Neuronal stem cell (in vitro differentiated cells): ENCODE measurements around the gene TNFRSF13B.
A peak's percentile ranks its signal among the peaks of the same experiment; 100 is the strongest.
"Not testable (repeated sequence)": the region's sequence is repeated elsewhere in the genome, so short reads cannot be mapped to it uniquely, and the experiment has no call there.

Source experiments
- DNase-seq: peaks from one replicate; pipeline ENCODE4 v3.0.0-alpha.2; 2013; ENCODE audit warnings: low spot score
- H2AFZ ChIP-seq: one replicate; pipeline ENCODE4 v1.6.1; 2013; ENCODE audit warnings: mild to moderate bottlenecking, low read length, inconsistent platforms
- H2AK5ac ChIP-seq: 2 replicates; pipeline ENCODE4 v1.6.1; 2013; ENCODE audit warnings: low read depth, mild to moderate bottlenecking, inconsistent platforms, low read length, moderate library complexity, mixed read lengths
- H2BK120ac ChIP-seq: 2 replicates; pipeline ENCODE4 v1.6.1; 2013; ENCODE audit warnings: low read depth, mild to moderate bottlenecking, inconsistent platforms, low read length, moderate library complexity, mixed read lengths
- H2BK12ac ChIP-seq: one replicate; pipeline ENCODE4 v1.6.1; 2013; ENCODE audit warnings: low read length, inconsistent platforms
- H2BK15ac ChIP-seq: 2 replicates; pipeline ENCODE4 v1.6.1; 2013; ENCODE audit warnings: mild to moderate bottlenecking, low read length, inconsistent platforms, mixed read lengths
- H2BK5ac ChIP-seq: one replicate; pipeline ENCODE4 v1.6.1; 2013; ENCODE audit warnings: inconsistent platforms, mild to moderate bottlenecking, low read length, moderate library complexity
- H3K14ac ChIP-seq: one replicate; pipeline ENCODE4 v1.6.1; 2013; ENCODE audit warnings: low read length, inconsistent platforms
- H3K18ac ChIP-seq: 2 replicates; pipeline ENCODE4 v1.6.1; 2013; ENCODE audit warnings: low read length, inconsistent platforms
- H3K23ac ChIP-seq: 2 replicates; pipeline ENCODE4 v1.6.1; 2013; ENCODE audit warnings: low read depth, mild to moderate bottlenecking, mixed read lengths, low read length, inconsistent platforms; ENCODE audit not compliant: poor library complexity
- H3K27ac ChIP-seq: replicated peaks from 3 replicates; pipeline ENCODE4 v1.5.1; 2013; ENCODE audit warnings: low read length, inconsistent platforms
- H3K27me3 ChIP-seq, 3 experiments: 2 replicates each; pipeline ENCODE4 v1.6.1; 2013; ENCODE audit warnings: low read length in 3 of 3, mild to moderate bottlenecking in 2 of 3, inconsistent platforms in 1 of 3, low read depth in 1 of 3, mixed read lengths in 1 of 3, moderate library complexity in 1 of 3; ENCODE audit not compliant: control insufficient read depth in 3 of 3, insufficient read depth in 3 of 3
- H3K36me3 ChIP-seq, 2 donors: replicated peaks in 1 of 2; 2 replicates each; pipeline ENCODE4 v1.6.1; 2013; ENCODE audit warnings: low read length in 2 of 2; ENCODE audit not compliant: control insufficient read depth in 2 of 2, insufficient read depth in 2 of 2
- H3K4ac ChIP-seq: 2 replicates; pipeline ENCODE4 v1.6.1; 2013; ENCODE audit warnings: inconsistent platforms, mild to moderate bottlenecking, low read length, moderate library complexity
- H3K4me1 ChIP-seq, 2 donors: 1 replicate in 1 of 2; 2 replicates in 1 of 2; pipeline ENCODE4 v1.6.1; 2013; ENCODE audit warnings: low read length in 2 of 2, low read depth in 1 of 2; ENCODE audit not compliant: control insufficient read depth in 2 of 2, insufficient read depth in 1 of 2
- H3K4me2 ChIP-seq: one replicate; pipeline ENCODE4 v1.6.1; 2013; ENCODE audit warnings: mild to moderate bottlenecking, low read length, inconsistent platforms; ENCODE audit not compliant: insufficient read depth, poor library complexity, severe bottlenecking
- H3K4me3 ChIP-seq, 2 donors: 2 replicates each; pipeline ENCODE4 v1.5.1; 2013; ENCODE audit warnings: low read length in 2 of 2, mild to moderate bottlenecking in 2 of 2, inconsistent platforms in 1 of 2, moderate library complexity in 1 of 2
- H3K79me1 ChIP-seq: one replicate; pipeline ENCODE4 v1.6.1; 2013; ENCODE audit warnings: low read depth, mild to moderate bottlenecking, inconsistent platforms, low read length, moderate library complexity
- H3K9ac ChIP-seq: one replicate; pipeline ENCODE4 v1.6.1; 2013; ENCODE audit warnings: mild to moderate bottlenecking, low read depth, low read length, inconsistent platforms; ENCODE audit not compliant: poor library complexity
- H3K9me3 ChIP-seq, 2 donors: replicated peaks in 1 of 2; 2 replicates each; pipeline versions ENCODE3 to v1.6.1; 2013; ENCODE audit warnings: low read length in 2 of 2, mild to moderate bottlenecking in 2 of 2, inconsistent platforms in 1 of 2, low read depth in 1 of 2, mixed read lengths in 1 of 2, moderate library complexity in 1 of 2; ENCODE audit not compliant: control insufficient read depth in 2 of 2, insufficient read depth in 1 of 2
- H4K8ac ChIP-seq: one replicate; pipeline ENCODE4 v1.6.1; 2013; ENCODE audit warnings: low read depth, mild to moderate bottlenecking, inconsistent platforms, low read length, moderate library complexity
- H4K91ac ChIP-seq: one replicate; pipeline ENCODE4 v1.6.1; 2013; ENCODE audit warnings: low read length, low read depth, mild to moderate bottlenecking, inconsistent platforms; ENCODE audit not compliant: poor library complexity
- WGBS, 2 donors: extraction: QIAGEN DNeasy Blood & Tissue Kit; methylation state at CpG; one replicate each; pipeline ENCODE4 v1.1.7; 2013; ENCODE audit warnings: missing lambda C conversion rate in 2 of 2, mixed read lengths in 1 of 2; ENCODE audit not compliant: insufficient read length in 2 of 2, insufficient replicate concordance in 1 of 2; ENCODE audit errors: extremely low coverage in 2 of 2; 5-methylcytosine and 5-hydroxymethylcytosine counted together

TNFRSF13B gene

DNA sequence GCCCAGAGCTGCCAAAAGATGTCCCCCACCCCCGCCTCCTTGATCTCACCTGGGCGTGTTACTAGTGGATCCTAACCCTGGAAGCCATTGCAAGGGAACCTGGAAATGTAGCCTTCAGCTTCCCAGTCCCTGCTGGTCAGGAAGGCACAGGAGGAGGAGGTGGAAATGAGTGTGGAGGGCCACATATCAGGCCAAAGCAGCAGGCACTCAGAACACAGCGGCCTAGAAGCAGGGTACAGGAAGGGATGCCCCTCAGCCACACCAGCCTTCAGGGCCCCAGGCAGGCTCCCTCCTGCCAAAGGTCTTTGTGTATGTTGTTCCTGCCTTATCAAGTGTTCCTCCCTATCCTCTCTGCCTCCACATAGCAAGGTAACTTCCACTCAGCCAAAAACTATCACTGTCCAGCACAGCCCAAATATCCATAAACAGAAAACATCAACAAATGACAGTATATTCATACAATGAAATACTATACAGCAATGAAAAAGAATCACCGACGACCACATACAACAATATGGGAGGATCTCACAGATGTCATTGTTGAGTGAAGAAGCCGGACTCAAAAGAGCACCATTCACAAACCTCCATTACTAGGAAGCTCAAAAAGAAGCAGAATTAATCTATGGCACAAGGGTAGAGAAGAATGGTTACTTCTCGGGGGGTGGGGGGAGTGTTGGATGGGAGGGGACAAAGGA lies 28.2 kb upstream of the TNFRSF13B start:
- peak overlapping the region; percentile 65 for H4K8ac ChIP-seq
- H3K27me3 ChIP-seq: peaks cover 0 to 3% (median 0%) of the 10 kb centered on the region in 3 experiments
- no peak overlapping the region for H3K27ac ChIP-seq
- no peaks in the 10 kb centered on the region for H3K36me3 ChIP-seq
- H3K9me3 ChIP-seq: peaks cover 0 to 4% of the 10 kb centered on the region in 2 donors
- no peak for DNase-seq
- H3K4me2 ChIP-seq: no peak overlapping the region
- no peak overlapping the region for H2BK12ac ChIP-seq
- no peak overlapping the region for H2AFZ ChIP-seq
- H3K18ac ChIP-seq: peak overlapping the region; percentile 28
- no peak overlapping the region for H3K4me3 ChIP-seq
- peak overlapping the region; percentile 17 for H2BK15ac ChIP-seq
- no peaks in the 10 kb centered on the region for H3K79me1 ChIP-seq
- H3K4me1 ChIP-seq: no peaks in the 10 kb centered on the region
- H4K91ac ChIP-seq: no peak overlapping the region
- no CpG with 5 or more reads among the region's 7 CpGs for WGBS, 2 donors
- H2BK120ac ChIP-seq: no peak overlapping the region
- peak overlapping the region; percentile 82 for H2BK5ac ChIP-seq
- no peak overlapping the region for H3K23ac ChIP-seq
- H2AK5ac ChIP-seq: peak overlapping the region; percentile 46
- H3K9ac ChIP-seq: peak overlapping the region; percentile 60
- H3K14ac ChIP-seq: no peak overlapping the region
- no peak overlapping the region for H3K4ac ChIP-seq

DNA sequence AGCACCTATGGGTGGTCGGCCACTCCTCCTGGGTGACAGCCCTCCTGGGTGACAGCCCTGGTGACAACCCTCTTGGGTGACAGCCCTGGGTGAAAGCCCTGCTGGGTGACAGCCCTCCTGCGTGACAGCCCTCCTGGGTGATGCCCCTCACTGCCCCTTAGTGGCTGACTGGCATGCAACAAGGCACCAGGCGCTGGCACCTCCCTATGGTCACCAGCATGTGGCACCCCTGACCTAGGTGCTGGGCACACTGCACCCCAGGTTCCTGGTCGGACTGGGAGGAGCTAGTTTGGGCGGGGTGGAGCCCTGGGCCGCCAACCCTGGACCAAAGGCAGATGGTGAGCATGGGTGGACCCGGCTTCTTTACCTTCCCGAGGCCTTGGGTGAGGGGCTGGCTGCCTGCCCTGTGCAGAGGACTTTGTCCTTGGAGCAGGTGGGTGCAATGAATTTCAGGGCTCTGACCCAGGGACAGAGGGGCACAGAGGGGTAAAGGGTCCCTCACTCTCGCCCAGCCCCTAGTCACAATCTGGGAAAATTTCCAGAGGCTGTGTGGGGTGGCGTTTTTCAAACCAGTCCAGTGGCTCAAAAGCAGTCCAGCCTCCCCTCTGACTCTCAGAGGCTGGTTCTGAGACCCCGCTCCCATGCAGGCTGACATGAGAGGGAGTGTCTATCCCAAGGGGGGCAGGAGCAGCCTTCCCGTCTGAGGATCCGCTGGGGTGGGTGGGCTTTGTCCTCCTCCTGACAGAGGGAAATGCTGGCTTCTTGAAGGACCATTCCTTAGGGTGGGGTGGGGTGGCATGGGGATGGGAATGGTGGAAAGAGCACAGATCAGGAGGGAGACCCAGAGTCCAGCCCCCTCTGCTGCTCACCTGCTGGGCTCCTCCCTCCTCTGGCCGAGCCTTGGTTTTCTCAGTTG lies 25.9 kb upstream of the TNFRSF13B start:
- no peaks in the 10 kb centered on the region for H3K4me1 ChIP-seq
- H3K14ac ChIP-seq: no peak overlapping the region
- no peaks in the 10 kb centered on the region for H3K79me1 ChIP-seq
- H3K4me3 ChIP-seq: no peak overlapping the region
- peaks cover 0 to 4% of the 10 kb centered on the region in 2 donors for H3K9me3 ChIP-seq
- H2AFZ ChIP-seq: no peak overlapping the region
- no peak overlapping the region for H3K4me2 ChIP-seq
- H3K23ac ChIP-seq: no peak overlapping the region
- H2AK5ac ChIP-seq: peak overlapping the region; percentile 61
- no peak overlapping the region for H3K9ac ChIP-seq
- no peak overlapping the region for H4K8ac ChIP-seq
- DNase-seq: no peak
- H3K4ac ChIP-seq: no peak overlapping the region
- H3K27me3 ChIP-seq: no peaks in the 10 kb centered on the region
- WGBS, 2 donors: no CpG with 5 or more reads among the region's 14 CpGs
- no peak overlapping the region for H2BK120ac ChIP-seq
- H2BK12ac ChIP-seq: no peak overlapping the region
- H3K36me3 ChIP-seq: no peaks in the 10 kb centered on the region
- no peak overlapping the region for H4K91ac ChIP-seq
- H2BK5ac ChIP-seq: peak overlapping the region; percentile 35
- no peak overlapping the region for H3K27ac ChIP-seq
- H2BK15ac ChIP-seq: no peak overlapping the region
- H3K18ac ChIP-seq: no peak overlapping the region

DNA sequence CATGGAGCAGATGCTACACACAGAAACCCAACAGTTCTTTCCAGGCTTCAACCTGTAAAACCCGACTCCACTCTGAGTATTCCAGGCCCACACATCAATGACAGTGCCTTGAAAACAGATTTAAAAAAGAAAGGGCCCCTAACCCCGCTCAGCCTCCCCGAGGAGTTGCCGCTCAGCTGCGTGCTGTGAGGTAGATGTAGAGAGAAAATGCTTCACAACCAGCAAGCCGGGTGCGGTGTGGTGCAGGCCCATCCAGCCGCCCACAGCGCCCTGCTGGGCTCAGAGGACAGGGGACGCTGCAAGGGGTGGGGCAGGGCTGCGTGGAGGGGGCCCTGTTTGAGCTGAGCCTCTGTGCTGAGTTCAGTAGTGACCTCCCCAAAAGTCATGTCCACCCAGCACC lies 24.8 kb upstream of the TNFRSF13B start:
- not testable (repeated sequence) for H3K79me1 ChIP-seq, H4K8ac ChIP-seq, H3K4me1 ChIP-seq, H3K18ac ChIP-seq, H3K4me3 ChIP-seq, H2BK15ac ChIP-seq, H3K9ac ChIP-seq, H3K27ac ChIP-seq, H3K23ac ChIP-seq, H2BK120ac ChIP-seq, H2BK5ac ChIP-seq, H4K91ac ChIP-seq, H2AFZ ChIP-seq, H3K27me3 ChIP-seq, H3K4me2 ChIP-seq, H3K14ac ChIP-seq, DNase-seq, H3K36me3 ChIP-seq, H2AK5ac ChIP-seq, H3K9me3 ChIP-seq, H2BK12ac ChIP-seq, H3K4ac ChIP-seq
- no CpG with 5 or more reads among the region's 11 CpGs for WGBS, 2 donors

DNA sequence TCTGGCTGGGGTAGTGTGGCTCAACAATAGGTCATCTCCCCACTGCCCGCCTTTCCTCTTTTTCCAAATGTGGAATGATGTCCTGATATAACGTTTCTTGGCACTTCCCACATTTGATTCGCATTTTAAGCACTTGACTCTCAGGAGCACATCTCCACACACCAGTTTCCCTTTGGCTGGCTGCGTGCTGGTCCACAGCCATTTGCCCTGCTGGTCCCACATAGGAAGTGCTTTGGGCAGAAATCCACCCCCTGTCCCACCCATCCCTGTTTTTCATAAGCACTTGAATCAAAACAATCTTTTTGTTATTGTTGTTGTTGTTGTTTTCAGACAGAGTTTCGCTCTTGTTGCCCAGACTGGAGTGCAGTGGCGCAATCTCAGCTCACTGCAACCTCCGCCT lies 24.0 kb upstream of the TNFRSF13B start:
- Histone ChIP-seq H3K36me3 (no peaks in the 10 kb centered on the region), H3K9me3 (peaks cover 0 to 4% of the 10 kb centered on the region in 2 donors), H3K4me2 (no peak overlapping the region), H3K4me3 (no peak overlapping the region), H3K14ac (no peak overlapping the region), H2AFZ (no peak overlapping the region), H2BK12ac (no peak overlapping the region), H4K8ac (no peak overlapping the region), H3K18ac (no peak overlapping the region), H2AK5ac (no peak overlapping the region), H2BK120ac (no peak overlapping the region), H3K27ac (no peak overlapping the region), H3K79me1 (no peaks in the 10 kb centered on the region), H3K27me3 (no peaks in the 10 kb centered on the region), H2BK15ac (no peak overlapping the region), H3K23ac (no peak overlapping the region), H2BK5ac (no peak overlapping the region), H3K4me1 (no peaks in the 10 kb centered on the region), H3K4ac (no peak overlapping the region), H3K9ac (no peak overlapping the region), H4K91ac (no peak overlapping the region)
- no CpG with 5 or more reads among the region's 7 CpGs for WGBS, 2 donors
- DNase-seq: no peak
